Measurements from ENCODE around the gene KRT17.
"Not testable (repeated sequence)": the region's sequence is repeated elsewhere in the genome, so short reads cannot be mapped to it uniquely, and the experiment has no call there.

The KRT17 gene

DNA sequence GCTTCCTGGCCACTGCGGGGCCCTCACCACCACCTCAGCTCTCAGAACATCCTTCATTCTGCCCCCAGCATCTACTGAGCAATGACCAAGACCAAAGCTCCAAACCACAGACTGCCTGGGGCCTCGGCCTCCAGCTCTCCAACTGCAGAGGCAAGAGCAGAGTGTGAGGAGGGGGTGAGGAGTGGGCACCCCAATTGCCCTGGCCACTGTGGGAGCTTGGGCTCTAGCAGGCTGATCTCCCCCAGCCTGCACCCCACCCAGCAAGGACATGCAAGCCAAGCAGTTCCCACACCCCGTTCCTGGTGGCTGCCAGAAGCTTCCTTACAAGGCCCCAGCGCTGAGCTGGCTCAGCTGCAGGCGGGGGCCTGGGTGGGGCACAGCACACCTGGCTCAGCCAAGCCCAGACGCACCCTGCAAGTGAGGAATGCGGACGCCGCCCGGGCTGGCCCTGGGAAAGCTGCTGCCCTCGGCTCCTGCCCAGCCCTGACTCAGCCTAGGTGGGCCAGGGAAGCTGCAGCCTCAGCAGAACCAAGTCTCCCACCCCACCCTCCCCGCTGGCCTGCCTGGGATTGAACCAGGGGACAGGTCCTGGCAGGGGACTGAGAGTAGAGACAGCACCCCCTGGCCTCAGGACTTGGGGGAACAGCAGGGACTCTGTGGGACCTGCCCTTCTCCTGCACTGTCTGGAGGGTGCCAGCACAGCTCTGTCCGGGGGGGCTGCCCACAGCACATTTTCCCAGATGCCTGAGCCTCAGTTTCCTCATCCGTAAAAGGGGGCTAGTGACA is 29.7 kb upstream of the KRT17 start:
- DNase-seq, result no peak

DNA sequence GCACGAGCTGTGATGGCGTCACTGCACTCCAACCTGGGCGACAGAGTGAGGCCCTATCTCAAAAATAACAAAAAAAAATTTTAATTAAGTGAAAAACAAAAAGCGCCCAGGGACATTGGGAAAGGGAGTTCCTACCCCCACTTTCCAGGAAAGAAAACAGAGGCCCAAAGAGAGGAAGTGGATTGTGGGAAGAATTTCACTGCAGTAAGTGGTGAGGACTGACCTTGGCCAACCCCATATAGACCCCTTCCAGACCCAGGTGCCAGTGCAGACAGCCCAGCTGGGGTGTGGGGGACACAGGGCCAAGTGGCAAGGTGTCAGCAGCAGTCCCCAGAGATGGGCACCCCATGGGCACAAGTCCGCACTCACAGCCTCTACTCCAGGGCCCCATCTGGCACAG is 29.0 kb upstream of the KRT17 start:
- DNase-seq, result no peak

GRCh38 chr17:41652461-41652970 is 28.1 kb upstream of the KRT17 start:
- no peak for DNase-seq

DNA sequence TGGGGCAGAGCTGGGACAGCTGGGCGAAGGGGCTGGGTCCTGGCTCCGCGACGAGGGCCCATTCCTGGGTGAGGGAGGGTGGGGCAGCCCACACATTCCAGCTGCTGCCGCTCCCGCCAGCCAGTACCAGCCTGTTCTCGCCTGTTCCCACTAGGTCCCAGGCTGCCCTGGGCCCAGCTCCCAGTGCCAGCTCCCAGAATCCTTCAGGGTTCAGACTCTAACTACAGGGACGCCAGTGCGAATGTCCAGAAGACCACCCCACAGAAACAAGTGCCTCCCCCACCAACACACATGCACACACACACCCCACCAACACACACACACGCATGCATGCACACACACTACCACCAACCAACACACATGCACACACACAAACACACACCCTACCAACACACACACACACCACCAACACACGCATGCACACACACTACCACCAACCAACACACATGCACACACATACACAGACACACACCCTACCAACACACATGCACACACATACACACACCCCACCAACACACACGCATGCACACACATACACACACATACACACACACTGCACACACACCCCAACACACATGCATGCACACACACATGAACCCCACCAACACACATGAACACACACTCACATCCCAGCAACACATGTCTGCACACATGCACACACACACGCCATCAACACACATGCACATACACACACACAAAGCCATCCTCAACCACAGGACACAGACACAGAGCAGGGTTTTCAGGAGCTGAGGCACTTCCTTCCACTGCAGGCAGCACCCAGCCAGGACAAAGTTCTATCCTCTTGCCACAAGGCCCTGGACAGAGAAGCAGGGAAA is 27.5 kb upstream of the KRT17 start:
- no peak for DNase-seq

- no peak for DNase-seq
These were observed 26.6 kb upstream of the KRT17 start for GRCh38 chr17:41650794-41651624.

DNA sequence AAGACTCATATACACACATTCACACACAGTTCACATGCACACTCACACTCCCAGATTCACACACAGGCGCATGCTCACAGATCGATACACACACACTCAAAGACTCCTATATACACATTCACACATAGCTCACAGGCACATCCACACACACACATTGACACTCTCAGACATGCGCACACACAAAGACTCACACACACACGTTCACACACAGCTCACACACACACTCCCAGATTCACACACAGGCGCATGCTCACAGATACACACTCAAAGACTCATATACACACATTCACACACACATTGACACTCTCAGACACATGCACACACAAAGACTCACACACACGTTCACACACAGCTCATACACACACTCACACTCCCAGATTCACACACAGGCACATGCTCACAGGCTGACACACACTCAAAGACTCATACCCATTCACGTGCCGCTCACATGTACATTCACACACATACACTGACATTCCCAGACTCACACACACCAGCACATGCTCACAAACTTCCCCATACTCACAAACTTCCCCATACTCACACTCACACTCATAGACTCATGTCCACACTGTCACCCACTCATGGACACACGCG is 25.6 kb upstream of the KRT17 start:
- DNase-seq, result no peak

DNA sequence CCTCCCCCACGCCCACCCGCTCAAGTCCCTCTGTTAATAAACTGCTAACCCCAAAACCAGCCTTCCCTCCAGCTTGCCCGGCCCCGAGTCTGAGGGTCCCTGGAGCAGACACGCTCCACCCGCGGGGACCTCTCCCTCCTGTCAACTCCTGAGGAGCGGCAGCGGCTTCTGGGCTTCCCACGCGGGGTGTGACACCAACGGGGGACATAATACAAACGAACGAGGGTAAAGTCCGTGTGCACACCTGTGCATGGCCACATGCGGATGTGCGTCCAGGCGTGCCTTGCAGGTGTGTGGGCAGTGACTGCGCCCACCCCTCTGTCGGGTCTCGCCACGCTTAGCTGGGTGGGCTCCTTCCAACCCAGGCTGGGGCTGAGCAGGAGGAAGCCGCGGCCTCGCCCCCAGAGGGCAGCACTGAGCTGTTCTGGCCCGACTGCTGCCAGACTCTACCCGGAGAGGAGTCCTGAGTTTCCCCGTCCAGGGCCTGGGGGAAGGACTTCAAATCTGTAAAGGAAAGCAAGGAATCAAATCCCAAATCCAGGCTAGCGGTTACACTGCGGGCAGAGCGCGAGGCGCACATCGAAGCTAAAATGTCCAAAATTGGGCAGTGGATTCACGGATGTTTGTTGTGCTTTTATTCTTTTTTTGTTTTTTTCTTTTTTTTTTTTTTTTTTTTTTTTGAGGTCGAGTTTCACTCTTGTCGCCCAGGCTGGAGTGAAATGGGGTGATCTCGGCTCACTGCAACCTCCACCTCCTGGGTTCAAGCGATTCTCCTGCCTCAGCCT is 24.2 kb upstream of the KRT17 start:
- DNase-seq, result peak; percentile 70

GRCh38 chr17:41647940-41648410 is 23.6 kb upstream of the KRT17 start:
- DNase-seq, result peak; percentile 90

DNA sequence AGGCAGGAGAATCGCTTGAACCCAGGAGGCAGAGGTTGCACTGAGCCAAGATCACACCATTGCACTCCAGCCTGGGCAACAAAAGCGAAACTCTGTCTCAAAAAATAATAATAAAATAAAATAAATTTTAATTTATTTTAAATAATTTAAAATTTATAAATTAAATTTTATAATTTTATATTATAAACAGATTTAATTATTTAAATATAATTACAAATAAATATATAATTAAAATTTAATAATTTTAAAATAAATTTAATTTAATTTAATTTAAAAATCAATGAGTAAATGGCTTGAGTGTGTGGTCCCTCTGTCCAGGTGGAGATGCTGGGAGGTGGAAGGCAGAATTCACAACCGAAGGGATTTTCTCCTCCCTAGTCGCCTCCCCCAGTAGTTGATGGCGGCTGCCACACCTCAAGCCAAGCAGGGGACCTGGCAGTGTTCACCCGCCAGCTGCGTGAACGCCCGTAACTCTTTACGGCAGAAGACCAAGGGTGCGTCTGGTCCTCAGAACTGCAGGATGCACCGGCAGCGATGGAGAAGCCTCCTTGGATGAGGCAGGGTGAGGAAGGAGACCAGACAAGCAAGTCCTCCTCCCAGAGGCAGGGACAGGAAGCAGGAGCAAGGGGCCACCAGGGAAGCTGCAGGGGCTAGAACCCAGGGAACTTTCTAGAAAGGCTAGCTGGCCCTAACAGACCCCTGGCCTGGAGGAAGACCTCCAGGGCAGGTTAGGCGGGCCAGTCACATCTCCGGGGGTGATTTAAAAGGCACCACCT is 22.9 kb upstream of the KRT17 start:
- DNase-seq, result peak; percentile 73

GRCh38 chr17:41642252-41643156 is 18.1 kb upstream of the KRT17 start:
- no peak for DNase-seq

DNA sequence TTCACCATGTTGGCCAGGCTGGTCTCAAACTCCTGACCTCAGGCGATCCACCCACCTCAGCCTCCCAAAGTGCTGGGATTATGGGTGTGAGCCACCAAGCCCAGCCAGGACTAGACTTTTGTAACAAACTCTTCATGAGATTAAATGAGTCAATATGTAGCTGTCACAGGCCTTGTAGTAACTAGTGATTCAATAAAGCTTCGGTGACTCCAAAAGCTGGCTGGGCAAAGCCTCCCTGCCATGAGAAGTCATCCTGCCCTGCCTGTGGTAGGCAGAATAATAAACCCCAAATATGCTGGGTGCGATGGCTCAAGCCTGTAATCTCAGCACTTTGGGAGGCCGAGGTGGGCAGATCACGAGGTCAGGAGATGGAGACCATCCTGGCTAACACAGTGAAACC is 16.2 kb upstream of the KRT17 start:
- DNase-seq, result not testable (repeated sequence)

DNA sequence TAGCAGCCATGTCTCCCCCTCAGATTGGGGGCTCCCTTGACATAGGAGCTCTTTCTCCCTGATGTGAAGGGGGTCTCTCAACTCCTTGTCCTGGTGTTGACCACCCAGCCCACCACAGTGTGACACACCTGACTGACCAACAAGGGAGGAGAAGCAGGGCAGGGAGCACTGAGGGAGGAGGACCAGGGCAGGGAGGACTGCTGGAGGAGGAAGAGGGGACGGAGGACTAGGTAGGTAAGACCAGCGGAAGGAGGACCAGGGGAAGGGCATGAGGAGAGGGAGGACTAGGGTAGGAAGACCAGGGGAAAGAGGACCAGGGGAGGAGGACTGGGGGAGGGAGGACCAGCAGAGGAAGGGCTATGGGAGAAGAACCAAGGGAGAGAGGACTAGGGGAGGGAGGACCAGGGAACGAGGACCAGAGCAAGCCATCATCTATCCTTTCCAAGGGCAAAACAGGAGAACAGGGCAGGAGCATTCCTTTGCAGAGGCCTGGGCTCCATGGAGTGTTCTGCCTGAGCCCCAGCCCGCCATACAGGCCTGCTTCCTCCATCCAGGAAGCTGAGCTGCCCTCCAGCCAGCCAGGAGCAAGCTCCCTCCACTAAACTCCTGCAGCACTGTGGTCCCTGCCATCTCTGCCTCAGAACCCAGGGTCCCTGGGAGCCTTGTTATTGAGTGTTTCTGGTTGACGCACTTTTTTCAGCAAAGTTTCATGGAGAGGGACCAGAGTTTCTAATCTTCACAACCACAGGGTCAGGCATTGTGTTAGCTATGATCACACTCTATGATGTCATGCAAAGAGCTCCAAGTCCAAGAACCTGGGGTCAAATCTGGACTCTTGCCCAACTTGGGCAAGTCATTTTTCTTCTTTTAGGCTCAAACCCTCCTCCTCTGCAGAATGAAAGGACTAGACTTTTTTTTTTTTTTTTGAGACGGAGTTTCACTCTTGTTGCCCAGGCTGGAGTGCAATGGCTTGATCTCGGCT is 15.4 kb upstream of the KRT17 start:
- DNase-seq, result no peak

- no peak for DNase-seq
These were observed 14.6 kb upstream of the KRT17 start for GRCh38 chr17:41638941-41639340.

DNA sequence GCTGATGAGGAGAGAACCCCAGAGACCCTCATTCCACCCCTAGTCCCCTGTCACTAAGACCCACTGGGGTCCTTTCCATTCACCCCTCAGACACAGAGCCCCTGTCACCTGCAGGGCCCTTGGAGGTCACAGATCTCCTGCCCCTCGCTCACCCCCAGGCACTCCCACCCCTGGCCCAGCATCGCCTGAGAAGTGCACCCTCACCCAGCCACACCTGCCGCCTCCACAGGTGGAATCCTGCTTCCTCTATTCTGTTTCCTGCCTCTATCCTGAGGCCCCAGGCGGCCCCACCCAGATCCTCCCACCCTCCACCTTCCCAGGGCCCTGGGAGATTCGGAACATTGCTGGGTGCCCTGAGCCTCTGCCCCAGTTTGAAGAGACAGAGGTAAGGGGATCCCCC is 13.8 kb upstream of the KRT17 start:
- DNase-seq, result no peak

DNA sequence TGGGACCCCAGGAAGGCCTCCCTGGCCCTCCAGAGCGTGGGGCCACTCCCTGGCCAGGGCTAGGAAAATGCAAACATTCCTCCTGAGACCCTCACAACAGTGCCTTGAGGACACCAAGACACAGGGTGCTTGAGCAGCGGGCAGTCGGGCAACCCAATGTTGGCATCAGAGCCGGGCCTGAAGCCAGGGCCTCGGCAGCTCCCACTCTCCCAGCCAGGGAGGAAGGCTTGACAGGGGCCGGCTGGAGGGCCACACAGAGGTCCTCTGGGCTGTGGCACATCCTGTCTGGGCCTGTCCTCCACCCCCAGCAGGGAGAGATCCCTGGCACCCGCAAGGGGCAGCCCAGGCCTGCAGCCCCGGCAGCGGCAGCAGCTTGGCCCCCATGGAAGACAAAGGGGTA is 12.3 kb upstream of the KRT17 start:
- no peak for DNase-seq

GRCh38 chr17:41635121-41636097 is 11.0 kb upstream of the KRT17 start:
- no peak for DNase-seq

DNA sequence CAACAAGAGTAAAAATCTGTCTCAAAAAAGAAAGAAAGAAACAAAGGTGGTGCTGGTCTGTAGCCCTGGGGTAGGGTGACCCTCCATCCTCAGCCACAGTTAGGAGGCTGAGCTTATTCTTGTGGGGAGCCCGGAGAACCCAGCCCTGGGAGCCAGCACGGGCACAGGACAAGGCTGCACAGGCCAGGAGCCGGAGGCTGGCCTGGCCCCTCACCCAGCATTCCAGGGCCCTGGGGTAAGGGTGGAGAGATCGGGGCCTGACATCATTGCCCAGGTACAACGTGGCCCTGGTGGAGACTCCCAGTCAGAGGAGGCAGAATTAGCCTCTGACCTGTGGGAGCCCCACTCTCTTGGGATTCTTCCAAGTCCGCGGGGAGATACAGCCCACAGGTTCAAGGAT is 10.3 kb upstream of the KRT17 start:
- no peak for DNase-seq
